LNCAP (cell line): ENCODE measurements around the gene ADRA2B.

Source experiments
- TF ChIP-seq, protein P1 (sequence below): fragments of 450-650 bp; IDR thresholded peaks from 2 replicates; pipeline ENCODE4 v1.5.1; 2017; ENCODE audit warnings: mild to moderate bottlenecking

The ADRA2B gene

DNA sequence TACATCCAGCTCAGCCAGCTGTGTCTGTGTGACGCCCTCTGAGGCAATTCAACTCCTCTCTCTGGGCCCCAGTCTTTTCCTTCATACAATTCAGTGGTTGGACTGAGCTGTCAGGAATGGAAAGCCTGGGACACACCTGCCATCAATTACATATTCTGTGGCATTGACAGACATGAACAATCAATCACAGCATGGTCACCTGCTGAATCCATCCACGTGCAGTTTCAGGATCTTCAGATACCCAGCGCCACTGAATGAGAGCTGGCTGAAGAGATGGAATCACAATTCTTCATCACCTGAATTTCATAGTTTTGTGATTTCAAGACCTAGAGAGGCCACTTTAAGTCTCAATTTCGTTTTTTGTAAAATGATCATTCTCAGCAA, 5.1 kb downstream of the ADRA2B start:
- TF ChIP-seq, protein P1, sequence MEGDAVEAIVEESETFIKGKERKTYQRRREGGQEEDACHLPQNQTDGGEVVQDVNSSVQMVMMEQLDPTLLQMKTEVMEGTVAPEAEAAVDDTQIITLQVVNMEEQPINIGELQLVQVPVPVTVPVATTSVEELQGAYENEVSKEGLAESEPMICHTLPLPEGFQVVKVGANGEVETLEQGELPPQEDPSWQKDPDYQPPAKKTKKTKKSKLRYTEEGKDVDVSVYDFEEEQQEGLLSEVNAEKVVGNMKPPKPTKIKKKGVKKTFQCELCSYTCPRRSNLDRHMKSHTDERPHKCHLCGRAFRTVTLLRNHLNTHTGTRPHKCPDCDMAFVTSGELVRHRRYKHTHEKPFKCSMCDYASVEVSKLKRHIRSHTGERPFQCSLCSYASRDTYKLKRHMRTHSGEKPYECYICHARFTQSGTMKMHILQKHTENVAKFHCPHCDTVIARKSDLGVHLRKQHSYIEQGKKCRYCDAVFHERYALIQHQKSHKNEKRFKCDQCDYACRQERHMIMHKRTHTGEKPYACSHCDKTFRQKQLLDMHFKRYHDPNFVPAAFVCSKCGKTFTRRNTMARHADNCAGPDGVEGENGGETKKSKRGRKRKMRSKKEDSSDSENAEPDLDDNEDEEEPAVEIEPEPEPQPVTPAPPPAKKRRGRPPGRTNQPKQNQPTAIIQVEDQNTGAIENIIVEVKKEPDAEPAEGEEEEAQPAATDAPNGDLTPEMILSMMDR: no peak

DNA sequence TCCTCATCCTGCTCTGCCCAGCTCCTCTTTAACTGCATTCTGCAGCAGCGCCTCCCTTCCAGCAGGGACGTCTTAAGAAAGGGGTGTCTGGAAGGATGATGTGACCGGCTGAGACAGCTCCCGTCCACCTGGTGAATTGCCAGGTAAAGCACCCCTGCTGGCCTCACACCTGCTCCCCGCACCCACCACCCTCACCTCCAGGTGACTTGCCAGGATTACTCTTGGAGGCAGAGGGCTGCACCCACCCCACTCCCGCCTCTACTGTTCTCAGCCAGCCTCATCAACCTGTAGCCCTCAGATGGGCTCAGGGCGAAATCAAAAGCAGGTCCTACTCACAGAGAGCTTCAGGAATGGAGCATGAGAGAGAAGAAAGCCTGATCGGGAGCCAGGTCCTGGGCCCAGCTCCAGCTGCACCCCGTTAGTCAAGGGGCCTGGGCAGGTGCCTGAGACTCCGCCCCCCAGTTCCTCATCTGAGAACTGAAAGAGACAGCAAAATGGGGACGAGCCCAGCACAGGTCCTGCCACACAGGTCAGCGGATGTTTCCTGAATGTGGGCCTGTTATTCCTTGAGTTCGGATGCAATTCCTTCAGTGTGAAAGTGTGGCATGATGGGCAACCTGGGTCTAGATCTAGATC, 5.6 kb downstream of the ADRA2B start:
- TF ChIP-seq, protein P1: no peak

DNA sequence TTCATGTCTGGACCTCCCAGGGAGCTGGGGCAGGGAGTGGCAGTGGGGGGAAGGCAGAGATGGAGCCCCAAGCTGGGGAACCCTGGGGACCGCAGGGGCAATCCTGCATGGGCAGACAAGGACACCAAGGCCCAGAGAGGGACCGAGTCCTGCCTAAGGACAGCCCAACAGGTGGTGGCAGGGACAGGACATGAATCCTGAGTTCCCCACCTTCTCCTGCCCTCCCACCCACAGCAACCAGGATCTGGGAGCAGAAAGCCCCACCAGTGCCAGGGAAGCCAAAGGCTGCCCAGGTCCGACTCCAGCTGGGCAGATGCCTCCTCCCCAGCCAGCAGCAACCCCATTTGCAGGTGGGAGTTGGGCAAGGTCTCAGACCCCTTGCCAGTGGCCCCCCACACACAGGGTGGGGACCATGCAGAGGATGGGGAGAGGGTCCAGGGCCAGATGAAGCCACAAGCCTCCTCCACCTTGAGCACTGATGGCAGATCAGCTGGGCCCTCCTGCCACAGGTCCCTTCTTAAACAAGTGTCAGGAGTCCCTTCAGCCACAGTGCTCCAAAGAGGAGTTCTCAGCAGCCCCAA, 6.3 kb downstream of the ADRA2B start:
- TF ChIP-seq, protein P1: no peak

DNA sequence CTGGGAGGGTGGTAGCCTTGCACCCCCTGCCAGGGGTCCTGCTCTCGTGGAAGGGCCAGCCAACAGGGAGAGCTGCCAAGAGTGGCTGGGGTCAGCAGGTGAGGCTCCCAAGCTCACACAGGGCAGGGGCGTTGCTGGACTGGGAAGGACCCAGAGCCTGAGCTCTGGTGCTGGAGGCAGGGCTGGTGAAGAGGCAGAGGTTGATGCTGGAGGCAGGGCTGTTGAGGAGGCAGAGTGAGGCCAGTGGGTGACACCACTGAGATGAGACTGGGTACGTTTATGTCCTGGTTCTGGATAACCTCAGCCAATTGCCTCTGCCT, 7.0 kb downstream of the ADRA2B start:
- TF ChIP-seq, protein P1: no peak

DNA sequence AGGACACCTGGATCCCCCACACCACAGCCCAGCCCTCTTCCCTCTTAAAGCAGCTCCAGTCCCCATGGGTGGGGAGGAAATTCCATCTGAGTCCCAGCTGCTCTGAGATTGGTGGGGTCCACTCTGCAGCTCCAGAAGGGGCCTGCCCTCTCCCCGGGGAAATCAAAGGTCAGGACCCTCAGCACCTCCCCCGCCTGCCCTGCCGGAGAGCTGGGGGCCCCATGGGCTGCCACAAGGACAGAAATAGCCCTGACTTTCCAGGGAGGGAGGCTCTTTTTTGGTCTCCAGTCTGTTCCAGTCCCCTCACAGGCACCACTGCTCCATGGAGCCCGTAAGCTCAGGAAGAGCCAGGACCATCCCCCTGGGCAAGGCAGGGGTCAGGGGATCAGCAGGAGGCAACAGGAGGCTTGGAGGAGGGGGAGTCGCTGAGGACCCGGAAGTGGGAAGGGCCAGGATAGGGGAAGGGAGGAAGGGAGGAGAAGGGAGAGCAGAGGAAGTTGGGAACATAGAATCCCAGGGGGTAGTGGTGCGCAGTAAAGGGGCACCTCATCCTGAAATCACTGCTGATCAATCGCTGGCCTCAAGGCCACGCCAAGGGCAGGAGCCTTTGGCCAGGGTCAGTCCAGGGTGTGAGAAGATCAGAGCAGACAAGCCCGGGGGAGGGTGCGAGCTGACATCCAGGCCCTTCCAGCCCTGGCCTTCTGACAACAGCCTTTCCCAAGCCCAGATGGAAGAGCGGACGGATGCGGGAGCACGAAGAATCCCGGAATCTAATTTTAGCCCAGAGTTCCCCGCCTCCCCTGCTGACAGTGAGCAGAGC, 7.6 kb downstream of the ADRA2B start:
- TF ChIP-seq, protein P1: no peak

DNA sequence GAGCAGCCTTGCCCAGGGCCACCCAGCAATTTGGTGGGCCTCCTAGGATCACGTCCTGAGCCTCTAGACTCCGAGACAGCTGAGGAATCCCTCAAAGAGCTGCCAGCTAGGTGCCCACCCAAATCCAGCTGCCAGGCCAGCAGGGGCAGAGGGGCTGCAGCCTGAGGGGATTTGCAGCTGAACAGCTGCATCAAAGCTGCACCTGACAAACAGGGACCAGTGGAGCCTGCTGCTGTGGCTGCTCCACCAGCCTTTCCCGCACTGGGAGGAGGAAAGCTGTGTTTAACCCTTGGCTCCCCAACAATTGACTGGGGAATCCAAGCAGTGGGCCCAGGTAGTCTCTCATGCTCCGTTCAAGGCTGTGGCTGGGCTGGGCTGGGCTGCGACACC, 8.2 kb downstream of the ADRA2B start:
- TF ChIP-seq, protein P1: no peak

DNA sequence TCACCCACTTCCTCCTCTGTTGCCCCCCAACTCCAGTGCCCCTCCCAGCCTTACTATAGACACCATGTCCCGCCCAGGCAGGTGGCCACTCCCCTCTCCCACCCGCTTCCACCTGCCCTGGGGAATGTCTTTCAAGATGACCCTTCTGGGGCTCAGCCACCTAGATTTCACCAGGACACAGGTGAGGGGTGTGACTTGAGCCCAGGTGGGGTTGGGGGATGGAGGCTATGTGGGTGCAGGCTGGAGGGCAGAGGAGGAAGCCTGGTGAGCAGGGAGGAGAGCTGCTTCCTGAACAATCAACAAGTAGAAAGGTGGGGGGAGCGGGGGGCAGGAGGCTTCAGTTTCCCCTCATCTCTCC, 8.7 kb downstream of the ADRA2B start:
- TF ChIP-seq, protein P1: no peak
